ENCODE results near the gene ARHGEF10L.
A peak's percentile ranks its signal among the peaks of the same experiment; 100 is the strongest.

Gene ARHGEF10L

GRCh38 chr1:17566892-17567291, 27.4 kb downstream of the ARHGEF10L start:
- no peak for DNase-seq (ENCODE audit: insufficient read length, low spot score)
- no peak for FAIRE-seq

- DNase-seq (ENCODE audit: insufficient read length, low spot score) (no peak), FAIRE-seq (no peak)
These were observed 28.1 kb downstream of the ARHGEF10L start for GRCh38 chr1:17567582-17567981.

DNA sequence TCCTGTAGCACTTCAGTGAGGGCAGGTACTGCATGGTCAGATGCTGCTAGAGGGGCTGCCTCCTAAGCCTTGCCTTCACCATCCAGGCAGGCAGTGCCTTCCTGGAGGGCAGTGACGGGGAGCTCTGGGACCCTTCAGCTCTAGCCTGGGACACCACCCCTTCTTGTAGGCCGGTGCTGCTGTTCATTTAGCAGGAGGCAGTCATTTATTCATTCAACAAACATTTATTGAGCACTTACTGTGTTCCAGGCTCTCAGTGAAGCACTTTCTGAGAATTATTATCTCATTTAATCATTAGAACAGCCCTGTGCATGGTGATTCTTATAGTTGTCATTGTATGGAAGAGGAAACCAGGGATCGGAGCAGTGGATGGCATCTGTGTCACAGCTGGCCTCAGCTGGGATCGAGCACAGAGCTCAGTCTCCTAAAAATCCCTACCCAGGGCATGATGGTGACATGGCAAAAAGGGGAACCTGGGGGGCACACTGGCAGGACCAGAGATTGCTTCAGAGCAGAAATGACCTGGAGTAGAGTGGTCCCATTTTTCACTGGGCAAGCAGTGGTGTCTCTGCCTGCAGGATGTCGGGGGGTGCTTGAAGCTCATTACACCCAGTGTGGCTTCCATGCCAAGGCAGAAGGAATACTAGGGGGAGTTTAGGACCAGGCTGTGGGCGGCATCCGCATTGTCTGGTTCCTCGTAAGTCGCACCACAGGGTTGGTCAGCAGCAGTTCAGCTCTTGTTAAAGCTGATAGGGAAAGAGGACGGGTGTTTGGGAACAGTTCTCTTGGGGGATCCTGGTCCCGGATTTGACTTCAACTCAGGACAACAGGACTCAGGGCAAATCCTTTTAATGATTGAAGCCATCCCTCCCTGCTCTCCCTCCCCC, 28.8 kb downstream of the ARHGEF10L start:
- FAIRE-seq: no peak
- DNase-seq (ENCODE audit: insufficient read length, low spot score): no peak

- FAIRE-seq (no peak), DNase-seq (ENCODE audit: insufficient read length, low spot score) (no peak)
These were observed 30.0 kb downstream of the ARHGEF10L start for GRCh38 chr1:17569200-17570139.

GRCh38 chr1:17570228-17570627, 30.7 kb downstream of the ARHGEF10L start:
- no peak for FAIRE-seq
- DNase-seq (ENCODE audit: insufficient read length, low spot score): no peak

- no peak for FAIRE-seq
- DNase-seq (ENCODE audit: insufficient read length, low spot score): peak; percentile 29
These were observed 32.9 kb downstream of the ARHGEF10L start for GRCh38 chr1:17572264-17572985.

GRCh38 chr1:17573518-17574041, 34.1 kb downstream of the ARHGEF10L start:
- FAIRE-seq (no peak), DNase-seq (ENCODE audit: insufficient read length, low spot score) (no peak)

- FAIRE-seq (no peak), DNase-seq (ENCODE audit: insufficient read length, low spot score) (no peak)
These were observed 35.0 kb downstream of the ARHGEF10L start for GRCh38 chr1:17574516-17574915.

DNA sequence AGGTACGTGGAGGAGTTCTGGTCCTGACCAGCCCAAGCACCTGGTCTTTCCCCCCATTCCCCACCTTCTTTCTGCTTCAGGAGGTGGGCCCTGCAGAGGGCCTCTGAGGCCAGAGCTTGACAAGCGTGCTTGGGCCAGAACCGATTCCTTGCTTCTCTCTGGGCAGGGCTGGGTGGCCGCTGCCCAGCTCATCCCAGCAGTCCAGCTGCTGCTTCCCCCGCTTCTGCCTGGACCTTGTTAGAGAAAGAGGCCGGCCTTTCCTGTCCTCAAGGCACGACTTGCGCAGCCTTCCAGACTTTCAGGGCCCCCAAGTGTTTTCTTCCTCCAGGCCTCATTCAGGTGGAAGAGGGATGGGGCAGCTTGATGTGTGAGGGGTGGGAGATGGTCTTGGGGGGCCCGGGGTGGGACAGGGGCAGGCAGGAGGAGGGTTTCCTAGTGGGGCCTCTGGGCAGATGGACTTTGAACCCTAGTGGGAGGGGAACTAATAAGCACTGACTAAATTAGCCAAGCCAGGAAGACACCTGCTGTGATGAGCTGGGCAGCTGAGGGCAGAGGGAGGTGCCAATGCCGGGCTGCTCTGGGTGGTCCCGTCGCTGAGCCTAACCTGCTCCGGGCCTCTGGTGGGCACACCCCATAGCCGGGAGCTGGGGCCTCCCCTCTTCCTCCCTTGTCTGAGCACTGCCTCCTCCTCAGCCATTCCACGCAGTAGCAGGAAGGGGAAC, 36.5 kb downstream of the ARHGEF10L start:
- no peak for FAIRE-seq
- DNase-seq (ENCODE audit: insufficient read length, low spot score): no peak

GRCh38 chr1:17576519-17576853, 37.0 kb downstream of the ARHGEF10L start:
- FAIRE-seq (no peak), DNase-seq (ENCODE audit: insufficient read length, low spot score) (no peak)

- DNase-seq (ENCODE audit: insufficient read length, low spot score) (no peak), FAIRE-seq (no peak)
These were observed 38.4 kb downstream of the ARHGEF10L start for GRCh38 chr1:17577907-17578297.

- FAIRE-seq: peak; percentile 21
- peak; percentile 46 for DNase-seq (ENCODE audit: insufficient read length, low spot score)
These were observed 40.7 kb downstream of the ARHGEF10L start for GRCh38 chr1:17579951-17580939.

DNA sequence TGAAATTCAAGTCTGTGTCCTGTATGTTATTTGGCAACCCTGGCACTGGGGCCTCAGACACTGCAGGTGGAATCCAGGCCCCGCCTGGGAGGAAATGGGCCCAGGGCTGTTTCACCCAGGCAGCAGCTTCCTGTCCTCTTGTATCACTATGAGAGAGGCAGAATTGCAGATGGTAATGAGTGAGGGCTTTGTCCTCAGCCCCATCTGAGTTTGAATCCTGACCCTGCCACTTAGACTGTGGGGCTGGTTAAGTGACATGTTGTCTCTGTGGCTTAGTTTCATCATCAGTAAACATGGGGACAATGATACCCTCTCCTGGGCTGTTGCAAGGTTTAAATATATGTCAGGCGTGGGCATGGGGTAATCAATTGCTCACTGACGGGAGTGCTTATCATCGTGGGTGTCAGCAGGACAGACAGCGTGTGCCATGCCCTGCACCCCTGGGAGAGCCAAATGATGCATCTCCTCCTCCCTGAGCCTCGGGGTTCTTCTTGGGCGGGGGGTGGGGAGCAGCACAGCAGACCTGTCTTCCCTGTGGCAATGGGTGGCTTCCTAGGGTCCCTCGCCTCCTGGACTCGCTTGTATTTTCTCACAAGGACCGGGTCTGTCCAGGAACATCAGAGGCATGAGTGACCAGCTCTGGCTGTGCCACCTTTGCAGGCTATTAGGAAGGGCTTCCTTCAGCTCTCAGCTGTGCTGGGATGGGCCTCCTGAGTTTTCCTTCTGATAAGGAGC, 42.1 kb downstream of the ARHGEF10L start:
- FAIRE-seq: peak; percentile 65
- DNase-seq (ENCODE audit: insufficient read length, low spot score): peak; percentile 48

DNA sequence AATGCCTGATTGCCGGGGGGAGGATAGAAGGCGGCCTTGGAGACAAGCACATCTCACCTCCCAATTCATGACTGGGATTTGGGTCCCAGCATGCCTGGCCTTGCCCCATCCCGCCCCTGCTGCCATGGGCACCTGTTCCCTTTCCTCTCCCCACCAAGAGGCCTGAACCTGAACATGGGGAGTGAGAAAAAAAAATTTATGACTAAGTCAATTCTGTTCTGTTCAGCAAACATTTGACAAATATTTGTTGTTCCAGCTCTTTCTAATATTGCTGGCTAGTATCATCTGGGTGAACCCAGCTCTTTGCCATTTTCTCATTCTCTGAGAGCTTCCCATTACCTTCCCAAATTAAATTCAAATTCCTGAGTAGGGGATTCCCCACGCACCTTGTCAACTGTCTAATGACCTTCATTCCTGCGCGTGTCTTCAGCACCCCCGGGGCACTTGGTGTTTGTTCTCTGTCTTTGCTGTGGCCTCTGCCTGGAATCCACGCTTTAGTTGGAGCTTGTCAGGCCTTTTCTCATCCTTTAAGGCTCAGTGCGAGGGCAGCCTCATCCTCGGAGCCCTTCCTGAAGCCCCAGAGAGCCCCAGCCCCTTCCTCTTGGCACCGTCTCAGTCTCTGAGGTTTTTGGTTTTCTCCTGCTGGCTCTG, 42.8 kb downstream of the ARHGEF10L start:
- DNase-seq (ENCODE audit: insufficient read length, low spot score): no peak
- no peak for FAIRE-seq

GRCh38 chr1:17584539-17584938, 45.0 kb downstream of the ARHGEF10L start:
- DNase-seq (ENCODE audit: insufficient read length, low spot score): no peak
- no peak for FAIRE-seq

DNA sequence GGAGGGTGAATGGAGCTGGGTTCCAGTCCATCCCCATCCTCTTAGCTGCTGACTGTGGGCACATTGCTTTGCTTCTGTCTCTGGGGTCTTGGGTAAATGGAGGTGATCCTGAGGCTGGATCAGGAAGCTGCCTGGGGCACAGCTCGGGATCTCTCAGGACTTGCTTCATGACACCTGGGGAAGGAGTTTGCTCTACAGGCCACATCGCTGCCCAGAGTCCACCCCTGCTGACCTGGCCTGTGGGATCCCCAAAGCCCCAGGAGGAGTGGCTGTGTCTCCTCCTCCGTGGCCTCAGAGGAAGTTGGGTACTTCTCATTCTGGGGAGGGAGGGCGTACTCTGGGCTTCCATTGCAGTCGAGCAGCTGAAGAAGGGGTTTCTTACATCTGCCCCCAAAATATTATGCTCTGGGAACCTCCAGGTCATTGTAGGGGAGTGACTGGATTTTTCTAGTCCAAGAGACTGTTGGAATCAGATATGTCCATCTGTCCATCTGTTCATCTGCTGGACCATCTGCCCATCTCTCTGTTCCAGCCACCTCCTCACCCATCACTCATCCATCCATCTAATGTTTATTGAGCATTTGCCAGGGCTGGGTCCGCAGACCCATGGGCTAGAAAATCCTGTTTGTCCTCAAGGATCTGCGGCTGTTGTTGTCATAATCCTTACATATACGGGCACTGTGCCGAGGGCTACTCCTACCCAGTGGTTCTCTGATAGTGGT, 45.9 kb downstream of the ARHGEF10L start:
- no peak for FAIRE-seq

More for the DNA sequence above, 45.9 kb downstream of the ARHGEF10L start:
- no peak for DNase-seq (ENCODE audit: insufficient read length, low spot score)

Data from GM19239 (cell line).